ENCODE data around the gene SGO2.
A peak's percentile ranks its signal among the peaks of the same experiment; 100 is the strongest.

SGO2 gene

DNA sequence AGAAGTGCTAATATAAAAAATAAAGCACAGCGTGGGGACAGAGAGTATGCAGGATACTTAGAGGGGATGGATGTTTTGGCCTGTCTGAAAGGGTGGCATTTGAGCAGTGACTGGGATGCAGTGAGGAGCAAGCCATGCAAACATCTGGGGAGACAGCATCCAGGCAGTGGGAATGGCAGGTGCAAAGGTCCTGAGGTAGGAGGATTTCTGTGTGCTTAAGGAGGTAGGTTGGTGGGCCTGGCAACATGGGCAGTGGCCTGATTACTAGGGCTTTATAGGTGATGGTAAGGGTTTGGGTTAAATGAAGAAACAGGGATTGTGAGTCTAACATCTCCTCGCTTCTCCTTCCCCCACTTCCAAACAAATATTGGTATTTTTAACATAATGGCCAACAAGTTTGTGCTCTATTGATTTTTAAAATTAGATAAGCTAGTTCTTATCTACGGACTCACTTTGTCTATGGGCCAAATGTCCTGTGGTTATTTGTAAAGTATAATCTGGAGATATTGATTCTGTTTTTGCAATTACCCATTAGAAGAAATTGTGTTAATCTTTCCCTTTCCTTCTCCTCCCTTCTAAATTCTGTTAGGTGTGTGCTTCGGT, 62.2 kb downstream of the SGO2 start:
- H3K9me3 ChIP-seq (ENCODE audit: control insufficient read depth, low read length) = no peaks in the 10 kb centered on the region
- H3K14ac ChIP-seq (ENCODE audit: low read length in 2 of 2) = no peak overlapping the region
- no peak overlapping the region for H3K4me2 ChIP-seq (ENCODE audit: low read length, poor library complexity, severe bottlenecking)
- no peak overlapping the region for H3K9ac ChIP-seq (ENCODE audit: low read length)
- peaks cover 0 to 4% of the 10 kb centered on the region in 2 experiments for H3K36me3 ChIP-seq (ENCODE audit: control insufficient read depth in 1 of 2, insufficient read depth in 2 of 2, low read depth in 1 of 2, low read length in 2 of 2)
- H2AFZ ChIP-seq (ENCODE audit: low read depth, low read length) = no peak overlapping the region
- H2BK15ac ChIP-seq (ENCODE audit: low read depth, poor library complexity, severe bottlenecking) = no peak overlapping the region
- H3K4ac ChIP-seq (ENCODE audit: low read depth in 1 of 2, low read length in 2 of 2) = no peak overlapping the region
- peaks cover 4% of the 10 kb centered on the region for H3K4me1 ChIP-seq (ENCODE audit: control insufficient read depth, insufficient read depth, low read depth, low read length)
- no peak overlapping the region for H3K18ac ChIP-seq (ENCODE audit: low read depth in 1 of 2, low read length in 2 of 2)
- H3K79me1 ChIP-seq (replicated peaks; ENCODE audit: low read length, poor library complexity, severe bottlenecking) = no peaks in the 10 kb centered on the region
- H3K23ac ChIP-seq (ENCODE audit: low read length in 2 of 2) = no peak overlapping the region
- H3K27ac ChIP-seq (ENCODE audit: low read length, poor library complexity, severe bottlenecking) = no peak overlapping the region
- H2AK5ac ChIP-seq (ENCODE audit: low read length, severe bottlenecking) = no peak overlapping the region
- WGBS = 97% methylated on average over 1 of the region's 4 CpGs
- no peak overlapping the region for H4K91ac ChIP-seq (ENCODE audit: low read length)
- no peak overlapping the region for H4K8ac ChIP-seq (ENCODE audit: low read length)
- H2BK12ac ChIP-seq (ENCODE audit: low read length in 2 of 2) = no peak overlapping the region
- no peak for DNase-seq
- no peak overlapping the region for H2BK120ac ChIP-seq (ENCODE audit: low read depth, low read length)
- no peak overlapping the region for H3K4me3 ChIP-seq (ENCODE audit: insufficient read depth in 1 of 2, low read depth in 1 of 2, low read length in 2 of 2)
- no peaks in the 10 kb centered on the region for H3K27me3 ChIP-seq (ENCODE audit: control insufficient read depth in 1 of 2, insufficient read depth in 1 of 2, low read length in 2 of 2)
- H2BK5ac ChIP-seq (ENCODE audit: low read depth, low read length, poor library complexity, severe bottlenecking) = no peak overlapping the region

- Histone ChIP-seq H3K36me3 (ENCODE audit: control insufficient read depth in 1 of 2, insufficient read depth in 2 of 2, low read depth in 1 of 2, low read length in 2 of 2) (peaks cover 0 to 16% of the 10 kb centered on the region in 2 experiments), H3K4me1 (ENCODE audit: control insufficient read depth, insufficient read depth, low read depth, low read length) (peaks cover 4% of the 10 kb centered on the region), H3K79me1 (replicated peaks; ENCODE audit: low read length, poor library complexity, severe bottlenecking) (no peaks in the 10 kb centered on the region), H2AFZ (ENCODE audit: low read depth, low read length) (no peak overlapping the region), H2BK12ac (ENCODE audit: low read length in 2 of 2) (no peak overlapping the region), H2BK120ac (ENCODE audit: low read depth, low read length) (no peak overlapping the region), H3K23ac (ENCODE audit: low read length in 2 of 2) (no peak overlapping the region), H2AK5ac (ENCODE audit: low read length, severe bottlenecking) (no peak overlapping the region), H3K14ac (ENCODE audit: low read length in 2 of 2) (no peak overlapping the region), H3K9ac (ENCODE audit: low read length) (peak overlapping the region; percentile 57), H4K8ac (ENCODE audit: low read length) (no peak overlapping the region), H3K4ac (ENCODE audit: low read depth in 1 of 2, low read length in 2 of 2) (no peak overlapping the region), H3K27me3 (ENCODE audit: control insufficient read depth in 1 of 2, insufficient read depth in 1 of 2, low read length in 2 of 2) (no peaks in the 10 kb centered on the region), H3K4me3 (ENCODE audit: insufficient read depth in 1 of 2, low read depth in 1 of 2, low read length in 2 of 2) (no peak overlapping the region), H4K91ac (ENCODE audit: low read length) (no peak overlapping the region), H3K27ac (ENCODE audit: low read length, poor library complexity, severe bottlenecking) (no peak overlapping the region), H2BK5ac (ENCODE audit: low read depth, low read length, poor library complexity, severe bottlenecking) (no peak overlapping the region), H3K18ac (ENCODE audit: low read depth in 1 of 2, low read length in 2 of 2) (no peak overlapping the region), H3K4me2 (ENCODE audit: low read length, poor library complexity, severe bottlenecking) (no peak overlapping the region), H2BK15ac (ENCODE audit: low read depth, poor library complexity, severe bottlenecking) (no peak overlapping the region), H3K9me3 (ENCODE audit: control insufficient read depth, low read length) (no peaks in the 10 kb centered on the region)
- DNase-seq = no peak
These were observed 64.1 kb downstream of the SGO2 start for GRCh38 chr2:200590090-200590489.

GRCh38 chr2:200591308-200591707, 65.3 kb downstream of the SGO2 start:
- Histone ChIP-seq H2AFZ (ENCODE audit: low read depth, low read length) (no peak overlapping the region), H4K8ac (ENCODE audit: low read length) (no peak overlapping the region), H3K4me1 (ENCODE audit: control insufficient read depth, insufficient read depth, low read depth, low read length) (no peaks in the 10 kb centered on the region), H3K4ac (ENCODE audit: low read depth in 1 of 2, low read length in 2 of 2) (no peak overlapping the region), H3K4me3 (ENCODE audit: insufficient read depth in 1 of 2, low read depth in 1 of 2, low read length in 2 of 2) (no peak overlapping the region), H3K79me1 (replicated peaks; ENCODE audit: low read length, poor library complexity, severe bottlenecking) (no peaks in the 10 kb centered on the region), H2BK15ac (ENCODE audit: low read depth, poor library complexity, severe bottlenecking) (no peak overlapping the region), H3K23ac (ENCODE audit: low read length in 2 of 2) (no peak overlapping the region), H3K4me2 (ENCODE audit: low read length, poor library complexity, severe bottlenecking) (no peak overlapping the region), H2BK5ac (ENCODE audit: low read depth, low read length, poor library complexity, severe bottlenecking) (no peak overlapping the region), H2AK5ac (ENCODE audit: low read length, severe bottlenecking) (no peak overlapping the region), H3K9me3 (ENCODE audit: control insufficient read depth, low read length) (peaks cover 7% of the 10 kb centered on the region), H4K91ac (ENCODE audit: low read length) (no peak overlapping the region), H3K18ac (ENCODE audit: low read depth in 1 of 2, low read length in 2 of 2) (no peak overlapping the region), H3K36me3 (ENCODE audit: control insufficient read depth in 1 of 2, insufficient read depth in 2 of 2, low read depth in 1 of 2, low read length in 2 of 2) (peaks cover 0 to 28% of the 10 kb centered on the region in 2 experiments), H3K9ac (ENCODE audit: low read length) (no peak overlapping the region), H2BK12ac (ENCODE audit: low read length in 2 of 2) (no peak overlapping the region), H3K27ac (ENCODE audit: low read length, poor library complexity, severe bottlenecking) (no peak overlapping the region), H3K27me3 (ENCODE audit: control insufficient read depth in 1 of 2, insufficient read depth in 1 of 2, low read length in 2 of 2) (no peaks in the 10 kb centered on the region), H3K14ac (ENCODE audit: low read length in 2 of 2) (no peak overlapping the region), H2BK120ac (ENCODE audit: low read depth, low read length) (no peak overlapping the region)
- WGBS = 93% methylated on average over 5 of the region's 5 CpGs
- no peak for DNase-seq

- no peak overlapping the region for H3K23ac ChIP-seq (ENCODE audit: low read length in 2 of 2)
- H2BK120ac ChIP-seq (ENCODE audit: low read depth, low read length) = no peak overlapping the region
- 86% methylated on average over 1 of the region's 1 CpG for WGBS
- no peaks in the 10 kb centered on the region for H3K27me3 ChIP-seq (ENCODE audit: control insufficient read depth in 1 of 2, insufficient read depth in 1 of 2, low read length in 2 of 2)
- H2BK15ac ChIP-seq (ENCODE audit: low read depth, poor library complexity, severe bottlenecking) = no peak overlapping the region
- H3K18ac ChIP-seq (ENCODE audit: low read depth in 1 of 2, low read length in 2 of 2) = no peak overlapping the region
- H3K9me3 ChIP-seq (ENCODE audit: control insufficient read depth, low read length) = peaks cover 7% of the 10 kb centered on the region
- no peak overlapping the region for H3K9ac ChIP-seq (ENCODE audit: low read length)
- no peak overlapping the region for H3K4me3 ChIP-seq (ENCODE audit: insufficient read depth in 1 of 2, low read depth in 1 of 2, low read length in 2 of 2)
- peaks cover 0 to 40% of the 10 kb centered on the region in 2 experiments for H3K36me3 ChIP-seq (ENCODE audit: control insufficient read depth in 1 of 2, insufficient read depth in 2 of 2, low read depth in 1 of 2, low read length in 2 of 2)
- no peak overlapping the region for H3K4ac ChIP-seq (ENCODE audit: low read depth in 1 of 2, low read length in 2 of 2)
- no peak overlapping the region for H2BK5ac ChIP-seq (ENCODE audit: low read depth, low read length, poor library complexity, severe bottlenecking)
- no peak overlapping the region for H3K27ac ChIP-seq (ENCODE audit: low read length, poor library complexity, severe bottlenecking)
- DNase-seq = peak; percentile 52
- no peak overlapping the region for H2BK12ac ChIP-seq (ENCODE audit: low read length in 2 of 2)
- H3K79me1 ChIP-seq (replicated peaks; ENCODE audit: low read length, poor library complexity, severe bottlenecking) = no peaks in the 10 kb centered on the region
- no peak overlapping the region for H4K91ac ChIP-seq (ENCODE audit: low read length)
- no peak overlapping the region for H2AFZ ChIP-seq (ENCODE audit: low read depth, low read length)
- no peaks in the 10 kb centered on the region for H3K4me1 ChIP-seq (ENCODE audit: control insufficient read depth, insufficient read depth, low read depth, low read length)
- no peak overlapping the region for H3K4me2 ChIP-seq (ENCODE audit: low read length, poor library complexity, severe bottlenecking)
- H2AK5ac ChIP-seq (ENCODE audit: low read length, severe bottlenecking) = no peak overlapping the region
- no peak overlapping the region for H3K14ac ChIP-seq (ENCODE audit: low read length in 2 of 2)
- H4K8ac ChIP-seq (ENCODE audit: low read length) = no peak overlapping the region
These were observed 66.5 kb downstream of the SGO2 start for GRCh38 chr2:200592406-200593075.
